Mesendoderm (in vitro differentiated cells): Measurements from ENCODE around the gene USB1.
A peak's percentile ranks its signal among the peaks of the same experiment; 100 is the strongest.

Experiments
- DNase-seq: peaks from one replicate; pipeline ENCODE4 v3.0.0; 2013
- H2AK5ac ChIP-seq: 2 replicates; pipeline ENCODE4 v1.6.1; 2013; ENCODE audit warnings: low read length, inconsistent platforms
- H2BK120ac ChIP-seq: 2 replicates; pipeline ENCODE4 v1.6.1; 2013; ENCODE audit warnings: low read depth, mild to moderate bottlenecking, low read length, moderate library complexity, mixed read lengths
- H2BK15ac ChIP-seq: replicated peaks from 2 replicates; pipeline ENCODE4 v1.6.1; 2013; ENCODE audit warnings: low read depth, mild to moderate bottlenecking, moderate library complexity
- H2BK5ac ChIP-seq: 2 replicates; pipeline ENCODE4 v1.6.1; 2013; ENCODE audit warnings: low read length, inconsistent platforms
- H3K18ac ChIP-seq: 2 replicates; pipeline ENCODE4 v1.6.1; 2013; ENCODE audit warnings: mild to moderate bottlenecking, low read length, mixed read lengths
- H3K23ac ChIP-seq: one replicate; pipeline ENCODE4 v1.6.1; 2013; ENCODE audit warnings: low read length
- H3K27ac ChIP-seq: 2 replicates; pipeline ENCODE4 v1.5.1; 2013; ENCODE audit warnings: low read depth, mild to moderate bottlenecking, inconsistent platforms, low read length, moderate library complexity
- H3K27me3 ChIP-seq: 2 replicates; pipeline ENCODE4 v1.6.1; 2013; ENCODE audit warnings: low read length, control low read depth, mild to moderate bottlenecking, inconsistent platforms; ENCODE audit not compliant: insufficient read depth, poor library complexity
- H3K36me3 ChIP-seq: 2 replicates; pipeline ENCODE4 v1.6.1; 2013; ENCODE audit warnings: low read length, inconsistent platforms; ENCODE audit not compliant: control insufficient read depth, insufficient read depth
- H3K4ac ChIP-seq: one replicate; pipeline ENCODE4 v1.6.1; 2013; ENCODE audit warnings: low read depth, mild to moderate bottlenecking, low read length, moderate library complexity
- H3K4me1 ChIP-seq: 2 replicates; pipeline ENCODE4 v1.6.1; 2013; ENCODE audit warnings: low read depth, low read length, inconsistent platforms; ENCODE audit not compliant: control insufficient read depth
- H3K4me2 ChIP-seq: 2 replicates; pipeline ENCODE4 v1.6.1; 2013; ENCODE audit warnings: low read length
- H3K4me3 ChIP-seq: 2 replicates; pipeline ENCODE4 v1.5.1; 2013; ENCODE audit warnings: mild to moderate bottlenecking, low read length
- H3K56ac ChIP-seq: one replicate; pipeline ENCODE4 v1.6.1; 2013; ENCODE audit warnings: low read length
- H3K79me1 ChIP-seq: 2 replicates; pipeline ENCODE4 v1.6.1; 2013; ENCODE audit warnings: low read length, inconsistent platforms
- H3K79me2 ChIP-seq: 2 replicates; pipeline ENCODE4 v1.6.1; 2013; ENCODE audit warnings: mild to moderate bottlenecking, low read length; ENCODE audit not compliant: control insufficient read depth, insufficient read depth
- H3K9ac ChIP-seq: 2 replicates; pipeline ENCODE4 v1.6.1; 2013; ENCODE audit warnings: low read length, inconsistent platforms
- H4K5ac ChIP-seq: one replicate; pipeline ENCODE4 v1.6.1; 2013; ENCODE audit warnings: low read length
- H4K8ac ChIP-seq: one replicate; pipeline ENCODE4 v1.6.1; 2013; ENCODE audit warnings: low read depth, mild to moderate bottlenecking, control low read depth, low read length, moderate library complexity
- WGBS: extraction: QIAGEN DNeasy Blood & Tissue Kit; methylation state at CpG from one replicate; pipeline ENCODE4 v1.1.7; 2013; ENCODE audit warnings: low lambda C conversion rate, missing lambda C conversion rate; ENCODE audit not compliant: insufficient coverage; ENCODE audit errors: extremely low coverage; 5-methylcytosine and 5-hydroxymethylcytosine counted together

Gene USB1

GRCh38 chr16:57956924-57957672, 44.1 kb upstream of the USB1 start:
- no peak overlapping the region for H3K4ac ChIP-seq
- no peak for DNase-seq
- no peaks in the 10 kb centered on the region for H3K27me3 ChIP-seq
- H3K4me2 ChIP-seq, result no peak overlapping the region
- H3K4me1 ChIP-seq, result peaks cover 2% of the 10 kb centered on the region
- H2BK15ac ChIP-seq, result no peak overlapping the region
- H3K9ac ChIP-seq, result no peak overlapping the region
- no peak overlapping the region for H3K18ac ChIP-seq
- H3K27ac ChIP-seq, result no peak overlapping the region
- no peak overlapping the region for H2BK120ac ChIP-seq
- no peak overlapping the region for H3K4me3 ChIP-seq
- H2AK5ac ChIP-seq, result no peak overlapping the region
- no peaks in the 10 kb centered on the region for H3K36me3 ChIP-seq
- H3K79me2 ChIP-seq, result no peaks in the 10 kb centered on the region
- H3K56ac ChIP-seq, result no peak overlapping the region
- WGBS, result no CpG with 5 or more reads among the region's 8 CpGs
- H3K79me1 ChIP-seq, result no peaks in the 10 kb centered on the region
- no peak overlapping the region for H4K5ac ChIP-seq
- H2BK5ac ChIP-seq, result no peak overlapping the region
- no peak overlapping the region for H4K8ac ChIP-seq
- H3K23ac ChIP-seq, result no peak overlapping the region

- Histone ChIP-seq H3K27me3 (no peaks in the 10 kb centered on the region), H3K9ac (no peak overlapping the region), H2AK5ac (no peak overlapping the region), H3K79me1 (no peaks in the 10 kb centered on the region), H4K5ac (no peak overlapping the region), H3K4me3 (no peak overlapping the region), H2BK120ac (no peak overlapping the region), H3K4ac (no peak overlapping the region), H3K18ac (no peak overlapping the region), H3K36me3 (no peaks in the 10 kb centered on the region), H4K8ac (no peak overlapping the region), H3K4me1 (peaks cover 2% of the 10 kb centered on the region), H2BK5ac (no peak overlapping the region), H3K23ac (no peak overlapping the region), H3K4me2 (no peak overlapping the region), H3K79me2 (no peaks in the 10 kb centered on the region), H3K56ac (peak overlapping the region; percentile 25), H3K27ac (no peak overlapping the region), H2BK15ac (no peak overlapping the region)
- DNase-seq, result no peak
- no CpG with 5 or more reads among the region's 8 CpGs for WGBS
These were observed 43.4 kb upstream of the USB1 start for GRCh38 chr16:57957673-57958392.

DNA sequence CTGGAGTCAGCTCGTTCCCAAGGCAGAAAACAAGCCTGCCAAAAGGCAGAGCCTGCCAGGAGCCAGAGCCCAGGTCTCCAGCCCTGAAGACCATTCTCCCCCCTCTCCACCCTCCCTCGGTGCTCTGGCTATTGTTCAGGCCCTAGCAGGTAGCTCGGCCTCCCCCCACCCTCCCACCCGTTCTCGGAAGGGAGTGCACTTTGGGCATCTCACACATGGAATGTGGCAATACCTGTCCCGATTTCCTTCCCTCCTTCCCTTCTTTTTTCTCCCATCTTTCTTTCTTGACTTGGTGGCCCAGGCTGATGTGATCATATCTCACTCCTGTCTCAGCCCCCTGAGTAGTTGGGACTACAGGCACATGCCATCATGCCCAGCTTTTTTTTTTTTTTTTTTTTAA, 42.7 kb upstream of the USB1 start:
- Histone ChIP-seq H3K4me2 (no peak overlapping the region), H3K18ac (no peak overlapping the region), H3K79me2 (no peaks in the 10 kb centered on the region), H3K79me1 (no peaks in the 10 kb centered on the region), H3K4me1 (peaks cover 2% of the 10 kb centered on the region), H2BK15ac (no peak overlapping the region), H3K27me3 (no peaks in the 10 kb centered on the region), H3K27ac (no peak overlapping the region), H3K4ac (no peak overlapping the region), H2BK5ac (no peak overlapping the region), H3K4me3 (no peak overlapping the region), H3K23ac (no peak overlapping the region), H3K9ac (no peak overlapping the region), H4K5ac (no peak overlapping the region), H3K36me3 (no peaks in the 10 kb centered on the region), H2BK120ac (no peak overlapping the region), H2AK5ac (no peak overlapping the region), H4K8ac (no peak overlapping the region), H3K56ac (no peak overlapping the region)
- WGBS, result no CpG with 5 or more reads among the region's 6 CpGs
- DNase-seq, result no peak

- Histone ChIP-seq H3K36me3 (no peaks in the 10 kb centered on the region), H3K79me2 (no peaks in the 10 kb centered on the region), H2BK15ac (no peak overlapping the region), H3K18ac (no peak overlapping the region), H3K23ac (no peak overlapping the region), H3K27ac (no peak overlapping the region), H2BK120ac (no peak overlapping the region), H3K4me3 (no peak overlapping the region), H3K27me3 (no peaks in the 10 kb centered on the region), H3K4me1 (peaks cover 2% of the 10 kb centered on the region), H3K4me2 (no peak overlapping the region), H2AK5ac (no peak overlapping the region), H3K9ac (no peak overlapping the region), H2BK5ac (no peak overlapping the region), H3K56ac (no peak overlapping the region), H3K79me1 (no peaks in the 10 kb centered on the region), H3K4ac (no peak overlapping the region), H4K8ac (no peak overlapping the region), H4K5ac (no peak overlapping the region)
- no CpG with 5 or more reads among the region's 8 CpGs for WGBS
- no peak for DNase-seq
These were observed 42.1 kb upstream of the USB1 start for GRCh38 chr16:57959121-57959520.

- no peak overlapping the region for H3K4me2 ChIP-seq
- H3K79me2 ChIP-seq, result no peaks in the 10 kb centered on the region
- no peak overlapping the region for H2BK5ac ChIP-seq
- H3K27me3 ChIP-seq, result no peaks in the 10 kb centered on the region
- H3K4me1 ChIP-seq, result peaks cover 2% of the 10 kb centered on the region
- H3K56ac ChIP-seq, result no peak overlapping the region
- H4K8ac ChIP-seq, result no peak overlapping the region
- DNase-seq, result no peak
- H2AK5ac ChIP-seq, result no peak overlapping the region
- no peaks in the 10 kb centered on the region for H3K79me1 ChIP-seq
- no peak overlapping the region for H2BK120ac ChIP-seq
- no peak overlapping the region for H3K23ac ChIP-seq
- H3K27ac ChIP-seq, result no peak overlapping the region
- WGBS, result no CpG with 5 or more reads among the region's 11 CpGs
- no peak overlapping the region for H3K4me3 ChIP-seq
- no peak overlapping the region for H3K18ac ChIP-seq
- H4K5ac ChIP-seq, result no peak overlapping the region
- H3K9ac ChIP-seq, result no peak overlapping the region
- H2BK15ac ChIP-seq, result no peak overlapping the region
- no peaks in the 10 kb centered on the region for H3K36me3 ChIP-seq
- H3K4ac ChIP-seq, result no peak overlapping the region
These were observed 41.4 kb upstream of the USB1 start for GRCh38 chr16:57959804-57960203.
